HepG2 (cell line): ENCODE results near the gene MEX3A. TPM values are rescaled to one million over a fixed set of nuclear protein-coding genes. Genes with fewer than 3 reads are reported as not detected.
A peak's percentile ranks its signal among the peaks of the same experiment; 100 is the strongest.

Experiments
- ARID2 ChIP-seq: sonication (generic); formaldehyde crosslinking; IDR thresholded peaks from 2 replicates; pipeline ENCODE4 v1.8.1; 2022; ENCODE audit warnings: mild to moderate bottlenecking, missing genetic modification reagents, borderline replicate concordance
- ASH2L ChIP-seq: fragments of 300-600, 200-600 bp; sonication (generic); IDR thresholded peaks from 2 replicates; pipeline ENCODE4 v1.7.0; 2017; ENCODE audit warnings: low read depth, mild to moderate bottlenecking, moderate library complexity, mixed read lengths, low read length; ENCODE audit not compliant: insufficient read length
- EP300 ChIP-seq, 3 experiments: sonication (generic) in 1 of 3; formaldehyde crosslinking in 1 of 3; IDR thresholded peaks; 2 replicates each; pipeline versions ENCODE4 v1.5.1 to v1.6.1; 2011 to 2020; ENCODE audit warnings: low read depth in 2 of 3, low read length in 2 of 3, borderline replicate concordance in 1 of 3, improper control_type of control experiment in 1 of 3, mild to moderate bottlenecking in 1 of 3, missing genetic modification reagents in 1 of 3, moderate library complexity in 1 of 3
- ETV6 ChIP-seq: sonication (generic); formaldehyde crosslinking; conservative IDR thresholded peaks from 2 replicates; pipeline ENCODE4 v1.4.0; 2020; ENCODE audit warnings: missing genetic modification reagents
- FOXC1 ChIP-seq: sonication (generic); formaldehyde crosslinking; IDR thresholded peaks from 2 replicates; pipeline ENCODE4 v1.8.0; 2022; ENCODE audit warnings: mild to moderate bottlenecking, missing genetic modification reagents, borderline replicate concordance
- FOXP1 ChIP-seq, 2 experiments: fragments of 450-650 bp in 1 of 2; IDR thresholded peaks; 2 replicates each; pipeline ENCODE4 v1.6.1; 2017 to 2018; ENCODE audit warnings: antibody characterized with exemption in 1 of 2
- GPN1 ChIP-seq: sonication (generic); formaldehyde crosslinking; IDR thresholded peaks from 2 replicates; pipeline ENCODE4 v1.5.1; 2020; ENCODE audit warnings: missing genetic modification reagents, borderline replicate concordance
- HNRNPLL ChIP-seq: fragments of 200-400 bp; formaldehyde crosslinking; IDR thresholded peaks from 2 replicates; pipeline ENCODE4 v1.6.1; 2017; ENCODE audit warnings: mild to moderate bottlenecking, low read depth, low read length; ENCODE audit not compliant: poor library complexity, severe bottlenecking
- MED8 ChIP-seq: sonication (generic); formaldehyde crosslinking; IDR thresholded peaks from 2 replicates; pipeline ENCODE4 v1.8.1; 2023; ENCODE audit warnings: mild to moderate bottlenecking, missing genetic modification reagents; ENCODE audit not compliant: insufficient replicate concordance
- NBN ChIP-seq: fragments of 450-650 bp; conservative IDR thresholded peaks from 2 replicates; pipeline ENCODE4 v1.6.1; 2017
- PHF20 ChIP-seq: sonication (generic); formaldehyde crosslinking; IDR thresholded peaks from 2 replicates; pipeline ENCODE4 v1.5.0; 2020; ENCODE audit warnings: mild to moderate bottlenecking, missing genetic modification reagents
- RAD51 ChIP-seq: fragments of 450-650 bp; IDR thresholded peaks from 2 replicates; pipeline ENCODE4 v1.6.1; 2016; ENCODE audit warnings: borderline replicate concordance
- SMAD9 ChIP-seq: sonication (generic); formaldehyde crosslinking; IDR thresholded peaks from 2 replicates; pipeline ENCODE4 v1.5.1; 2020; ENCODE audit warnings: mild to moderate bottlenecking, missing genetic modification reagents
- TFAP4 ChIP-seq: sonication (generic); IDR thresholded peaks from 2 replicates; pipeline ENCODE4 v1.6.1; 2016; ENCODE audit warnings: low read depth, borderline replicate concordance
- TFDP2 ChIP-seq: sonication (generic); formaldehyde crosslinking; IDR thresholded peaks from 2 replicates; pipeline ENCODE4 v1.4.0; 2020; ENCODE audit warnings: missing genetic modification reagents
- ZBTB34 ChIP-seq: sonication (generic); formaldehyde crosslinking; IDR thresholded peaks from 2 replicates; pipeline ENCODE4 v1.8.0; 2022; ENCODE audit warnings: mild to moderate bottlenecking, missing genetic modification reagents
- ZC3H13 ChIP-seq: sonication (generic); formaldehyde crosslinking; IDR thresholded peaks from 2 replicates; pipeline ENCODE4 v1.8.1; 2023; ENCODE audit warnings: mild to moderate bottlenecking, missing genetic modification reagents, moderate library complexity
- ZNF326 ChIP-seq: sonication (generic); formaldehyde crosslinking; IDR thresholded peaks from 2 replicates; pipeline ENCODE4 v1.4.0; 2020; ENCODE audit warnings: missing genetic modification reagents, borderline replicate concordance
- ZNF781 ChIP-seq: sonication (generic); formaldehyde crosslinking; IDR thresholded peaks from 2 replicates; pipeline ENCODE4 v1.5.1; 2020; ENCODE audit warnings: borderline replicate concordance, mild to moderate bottlenecking, missing genetic modification reagents; ENCODE audit errors: not compliant biosample characterization
- ZNF879 ChIP-seq: sonication (generic); formaldehyde crosslinking; IDR thresholded peaks from 2 replicates; pipeline ENCODE4 v1.8.1; 2023; ENCODE audit warnings: missing genetic modification reagents
- ZUFSP ChIP-seq: sonication (generic); formaldehyde crosslinking; IDR thresholded peaks from 2 replicates; pipeline ENCODE4 v1.9.0; 2021; ENCODE audit warnings: missing genetic modification reagents, mild to moderate bottlenecking, borderline replicate concordance
- polyA plus RNA-seq, 8 experiments: library from polyadenylated mRNA; depleted of rRNA in 3 of 8; stranded (reverse) in 7 of 8; unstranded in 1 of 8; fragments of >200 nt; fragmentation: Illumina TruSeq in 4 of 8; extraction: Trizol in 4 of 8; gene quantifications; 2 replicates each; pipeline versions ENCODE4 v1.2.1 to v1.2.3, GENCODE V29; 2011 to 2016; ENCODE audit warnings: low read depth in 4 of 8, missing spikeins in 1 of 8, mixed read lengths in 1 of 8; ENCODE audit not compliant: insufficient read depth in 1 of 8
- total RNA-seq, 5 experiments: library from RNA; depleted of rRNA; stranded (reverse); fragments of >200 nt; fragmentation: Illumina TruSeq; extraction: Trizol; gene quantifications; 2 replicates each; pipeline ENCODE4 v1.2.3, GENCODE V29; 2016; ENCODE audit warnings: low read depth in 1 of 5

Gene MEX3A
- total and polyA plus RNA-seq, 2 of the 13 experiments (the other 11 are each of a cell fraction or from before 2014, with no cell fraction given), result 7.6 to 9.1 TPM

GRCh38 chr1:156054500-156055280 is 27.6 kb downstream of the MEX3A start, which contains the start of gene LAMTOR2 (continued):
- no peak for TF ChIP-seq GPN1 (CRISPR knock-in tag)
- no peak for TF ChIP-seq RAD51
- no peak for TF ChIP-seq FOXP1 (IDR thresholded peaks at IDR 0.05)
- TF ChIP-seq FOXP1 (CRISPR knock-in tag; IDR thresholded peaks at IDR 0.05), result no peak
- peak; percentile 59 for TF ChIP-seq HNRNPLL
- TF ChIP-seq ZNF781, result no peak
- no peak for TF ChIP-seq ZNF879 (CRISPR knock-in tag)
- peak; percentile 77; the same call in 1 of the 2 replicates for TF ChIP-seq FOXC1 (CRISPR knock-in tag)
- TF ChIP-seq ZC3H13 (CRISPR knock-in tag), result peak; percentile 58; the same call in 1 of the 2 replicates
- TF ChIP-seq ZUFSP (CRISPR knock-in tag), result no peak
- peak; percentile 38; the same call in 1 of the 2 replicates for TF ChIP-seq ZBTB34 (CRISPR knock-in tag)
- TF ChIP-seq ARID2 (CRISPR knock-in tag), result peak; percentile 21; the same call in 1 of the 2 replicates
- no peak for TF ChIP-seq NBN
- TF ChIP-seq SMAD9 (CRISPR knock-in tag), result no peak
- peak in 1 of 2 experiments; percentile 36; a peak in 1 of 4 replicates for TF ChIP-seq EP300 (IDR thresholded peaks at IDR 0.05; ENCODE audit: low read depth in 2 of 2, low read length in 2 of 2)
- no peak; the same call in 1 of the 2 replicates for TF ChIP-seq EP300 (CRISPR knock-in tag; IDR thresholded peaks at IDR 0.05; ENCODE audit: borderline replicate concordance)
- peak; percentile 85 for TF ChIP-seq ASH2L
- peak; percentile 86 for TF ChIP-seq TFDP2
- no peak for TF ChIP-seq ETV6 (CRISPR knock-in tag)
- no peak; the same call in 1 of the 2 replicates for TF ChIP-seq TFAP4
- TF ChIP-seq ZNF326 (CRISPR knock-in tag), result no peak
- TF ChIP-seq MED8 (CRISPR knock-in tag), result peak; percentile 45
- TF ChIP-seq PHF20 (CRISPR knock-in tag), result peak; percentile 59; the same call in 1 of the 2 replicates
